Inferior parietal cortex (tissue), 1 donor: ENCODE measurements around the gene DLEC1.
"Not testable (repeated sequence)": the region's sequence is repeated elsewhere in the genome, so short reads cannot be mapped to it uniquely, and the experiment has no call there.

Experiments
- DNase-seq: peaks from one replicate; pipeline ENCODE4 v3.0.0-alpha.2; 2016; ENCODE audit errors: extremely low spot score

Gene DLEC1

DNA sequence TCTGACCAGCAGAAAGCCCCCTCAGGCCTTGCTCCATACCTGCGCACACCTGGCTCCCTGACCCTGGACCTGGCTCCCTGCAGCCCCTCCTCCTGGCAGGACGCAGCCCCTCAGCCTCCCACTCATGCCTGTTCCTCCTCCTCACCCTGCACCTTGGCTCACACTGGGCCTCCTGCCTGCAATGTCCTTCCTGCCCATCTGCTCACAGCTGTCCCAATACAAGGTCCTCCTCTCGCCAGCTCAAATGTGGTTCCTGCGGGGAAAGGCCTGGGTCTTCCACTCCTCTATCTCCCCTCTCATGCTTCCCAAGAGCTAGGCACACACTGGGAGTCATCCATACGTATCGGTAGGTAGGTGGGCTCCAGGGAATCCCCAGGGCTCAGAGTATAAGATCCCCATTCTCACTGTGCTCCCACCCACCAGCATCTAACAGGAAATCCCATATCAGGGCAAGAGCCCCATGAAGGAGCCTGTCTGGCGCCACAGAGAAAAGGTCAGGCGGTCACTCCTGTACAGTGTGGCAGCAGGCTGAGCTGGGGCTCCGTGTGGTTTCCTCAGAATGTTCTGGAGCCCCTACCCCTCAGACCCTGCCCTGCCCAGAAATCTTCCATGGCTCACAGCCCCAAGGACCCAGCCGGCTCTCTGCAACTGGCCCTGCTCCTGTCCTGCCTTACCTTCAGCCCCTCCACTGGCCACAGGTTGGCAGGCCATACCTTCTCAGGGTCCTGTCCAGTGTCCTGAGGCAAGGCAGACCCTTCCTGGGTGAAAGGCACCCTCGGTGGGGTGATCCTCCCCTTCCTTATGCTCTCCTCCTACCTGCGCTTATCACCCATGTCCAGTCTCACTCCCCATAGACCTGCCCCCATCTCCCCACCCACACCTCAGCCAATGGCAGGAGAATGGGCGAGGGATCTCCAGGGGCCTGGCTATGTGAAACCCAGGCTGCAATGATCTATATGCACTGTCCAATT lies 20.4 kb upstream of the DLEC1 start:
- no peak for DNase-seq

GRCh38 chr3:38019658-38020341 lies 19.2 kb upstream of the DLEC1 start:
- DNase-seq, result no peak

- DNase-seq, result no peak
Measured at GRCh38 chr3:38020342-38020726, 18.7 kb upstream of the DLEC1 start.

DNA sequence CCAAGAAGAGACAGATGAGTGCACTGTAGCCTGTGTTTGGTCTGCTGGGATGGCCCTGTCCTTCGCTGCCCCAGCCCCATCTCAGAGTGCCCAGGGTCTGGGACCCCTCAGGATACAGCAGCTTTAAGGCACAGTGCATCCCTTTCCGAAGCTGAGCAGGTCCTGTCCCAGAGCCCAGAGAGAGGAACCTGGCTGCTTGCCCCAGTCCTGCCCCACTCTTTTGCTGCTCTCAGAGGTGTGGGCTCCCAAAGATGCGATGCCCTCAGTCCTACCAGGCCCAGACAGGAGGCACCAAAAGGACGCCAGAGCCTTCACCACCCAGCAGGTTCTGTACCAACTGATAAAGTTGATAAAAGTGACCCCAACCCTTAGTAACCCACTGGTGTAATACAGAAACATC lies 17.8 kb upstream of the DLEC1 start:
- no peak for DNase-seq

- DNase-seq, result no peak
Measured at GRCh38 chr3:38022301-38022700, 16.7 kb upstream of the DLEC1 start.

DNA sequence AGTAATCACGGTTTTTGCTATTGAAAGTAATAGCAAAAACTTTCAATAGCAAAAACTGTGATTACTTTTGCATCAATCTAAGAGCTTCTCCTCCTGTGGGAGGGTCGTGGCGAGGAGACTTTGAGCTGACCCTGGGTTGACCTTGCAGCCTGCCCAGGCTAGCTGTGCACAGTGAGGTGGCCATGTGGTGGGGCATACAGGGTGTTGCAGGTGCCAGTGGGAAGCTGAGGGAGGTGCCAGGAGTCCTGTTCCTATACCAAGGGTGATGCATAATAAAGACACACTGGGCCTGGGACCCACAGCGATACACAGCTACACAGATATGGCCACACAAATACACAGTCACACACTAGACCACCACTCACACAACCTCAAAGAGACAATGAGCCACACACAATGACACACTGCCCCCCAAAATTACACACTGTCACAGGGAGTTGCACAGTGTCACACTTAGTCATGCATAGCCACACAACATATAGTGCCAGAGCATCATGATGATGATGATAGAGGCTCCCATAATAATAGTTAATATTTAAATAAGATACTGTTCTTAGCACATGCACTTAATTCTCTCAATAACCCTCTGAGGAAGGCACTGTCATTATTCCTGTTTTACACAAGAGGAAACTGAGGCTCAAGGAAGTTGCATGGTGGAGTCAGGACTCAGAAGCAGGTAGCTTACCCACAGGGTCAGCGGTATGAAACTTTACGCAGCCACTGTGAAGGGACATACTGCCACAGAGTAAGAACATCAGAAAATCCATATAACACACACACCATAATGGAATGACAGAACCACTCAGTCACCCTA lies 15.9 kb upstream of the DLEC1 start:
- DNase-seq, result no peak

GRCh38 chr3:38026856-38027255 lies 12.2 kb upstream of the DLEC1 start:
- DNase-seq, result no peak

GRCh38 chr3:38027466-38028465 lies 11.2 kb upstream of the DLEC1 start:
- DNase-seq, result no peak

GRCh38 chr3:38028621-38029361 lies 10.2 kb upstream of the DLEC1 start:
- no peak for DNase-seq

GRCh38 chr3:38029400-38030125 lies 9.4 kb upstream of the DLEC1 start, which contains the start of gene PLCD1:
TSS of gene PLCD1 (minus strand) at chr3:38029642. CDS start at chr3:38029539, 103 bp downstream.
- DNase-seq, result no peak

GRCh38 chr3:38030126-38031021 lies 8.6 kb upstream of the DLEC1 start:
- DNase-seq, result no peak

GRCh38 chr3:38031022-38031994 lies 7.7 kb upstream of the DLEC1 start:
- DNase-seq, result no peak

- no peak for DNase-seq
Measured at GRCh38 chr3:38032328-38032865, 6.6 kb upstream of the DLEC1 start.

- DNase-seq, result not testable (repeated sequence)
Measured at GRCh38 chr3:38033586-38033985, 5.4 kb upstream of the DLEC1 start.

- DNase-seq, result not testable (repeated sequence)
Measured at GRCh38 chr3:38034335-38034734, 4.7 kb upstream of the DLEC1 start.

- no peak for DNase-seq
Measured at GRCh38 chr3:38036286-38036685, 2.7 kb upstream of the DLEC1 start.

DNA sequence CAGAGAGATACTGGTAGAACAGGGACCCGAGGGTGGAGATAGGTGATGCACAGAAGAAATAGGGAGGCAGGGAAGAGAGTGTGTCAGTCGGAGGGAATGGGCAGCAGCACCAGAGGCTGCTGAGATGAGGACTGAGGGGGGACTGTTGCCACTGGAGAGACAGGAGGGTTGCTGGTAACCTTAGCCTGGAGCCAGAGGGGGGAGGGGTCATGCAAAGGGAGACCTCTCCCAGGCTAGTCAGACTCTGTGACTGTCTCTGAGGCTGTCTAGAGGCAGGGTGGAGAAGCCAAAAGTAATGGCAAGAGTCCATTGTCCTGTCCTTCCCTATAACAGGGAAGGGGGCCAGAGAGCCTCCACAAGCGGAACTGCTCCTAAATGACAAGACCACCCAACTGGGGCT lies 2.1 kb upstream of the DLEC1 start:
- no peak for DNase-seq
